ENCODE measurements around the gene CD8B. TPM values are rescaled to one million over a fixed set of nuclear protein-coding genes. Genes with fewer than 3 reads are reported as not detected.
A peak's percentile ranks its signal among the peaks of the same experiment; 100 is the strongest.

CD8B gene
- total RNA-seq, 1 experiment from 2014 or later: not detected

DNA sequence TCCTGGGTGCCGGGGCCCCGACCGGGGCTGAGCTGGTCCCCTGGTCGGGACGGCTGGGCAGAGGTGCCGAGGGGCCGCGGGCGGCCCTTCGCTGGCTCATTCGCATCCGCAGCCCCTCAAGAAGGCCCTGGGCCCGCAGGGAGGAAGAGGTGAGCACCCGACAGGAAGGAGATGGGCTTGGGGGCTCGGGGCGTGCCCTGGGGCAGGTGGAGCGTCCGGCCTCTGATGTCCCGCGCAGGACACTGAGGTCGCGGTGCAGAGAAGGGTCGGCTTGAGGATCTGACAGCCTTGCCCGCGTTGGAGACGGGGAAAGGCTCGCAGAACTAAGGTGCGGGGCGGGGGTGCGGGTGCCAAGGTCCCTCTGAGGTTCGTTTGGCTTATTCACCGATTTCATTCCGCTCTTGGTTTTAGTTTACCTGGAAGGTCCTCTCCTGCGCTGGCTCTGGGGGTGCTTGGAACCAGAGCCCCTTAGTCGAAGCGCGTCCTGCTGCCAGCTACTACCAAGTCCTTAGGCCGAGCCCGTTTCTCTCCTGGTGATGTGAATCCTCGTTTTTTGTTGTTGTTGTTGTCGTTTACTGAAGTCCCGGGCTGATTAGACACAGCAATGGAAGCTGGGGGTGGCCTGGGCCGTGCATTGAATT is 52.1 kb downstream of the CD8B start:
- CTCF ChIA-PET: no interaction called here
- POLR2A ChIA-PET (ENCODE audit: low non-redundant PET): no interaction called here
- H3K27ac ChIP-seq (ENCODE audit: low read depth, low read length, poor library complexity, severe bottlenecking): no peak overlapping the region
- no peaks in the 10 kb centered on the region for H3K36me3 ChIP-seq (ENCODE audit: insufficient read depth, low read length, poor library complexity, severe bottlenecking)
- H3K27me3 ChIP-seq (replicated peaks; ENCODE audit: insufficient read depth, low read depth, low read length, poor library complexity): peaks cover 20% of the 10 kb centered on the region
- TF ChIP-seq, protein P1, sequence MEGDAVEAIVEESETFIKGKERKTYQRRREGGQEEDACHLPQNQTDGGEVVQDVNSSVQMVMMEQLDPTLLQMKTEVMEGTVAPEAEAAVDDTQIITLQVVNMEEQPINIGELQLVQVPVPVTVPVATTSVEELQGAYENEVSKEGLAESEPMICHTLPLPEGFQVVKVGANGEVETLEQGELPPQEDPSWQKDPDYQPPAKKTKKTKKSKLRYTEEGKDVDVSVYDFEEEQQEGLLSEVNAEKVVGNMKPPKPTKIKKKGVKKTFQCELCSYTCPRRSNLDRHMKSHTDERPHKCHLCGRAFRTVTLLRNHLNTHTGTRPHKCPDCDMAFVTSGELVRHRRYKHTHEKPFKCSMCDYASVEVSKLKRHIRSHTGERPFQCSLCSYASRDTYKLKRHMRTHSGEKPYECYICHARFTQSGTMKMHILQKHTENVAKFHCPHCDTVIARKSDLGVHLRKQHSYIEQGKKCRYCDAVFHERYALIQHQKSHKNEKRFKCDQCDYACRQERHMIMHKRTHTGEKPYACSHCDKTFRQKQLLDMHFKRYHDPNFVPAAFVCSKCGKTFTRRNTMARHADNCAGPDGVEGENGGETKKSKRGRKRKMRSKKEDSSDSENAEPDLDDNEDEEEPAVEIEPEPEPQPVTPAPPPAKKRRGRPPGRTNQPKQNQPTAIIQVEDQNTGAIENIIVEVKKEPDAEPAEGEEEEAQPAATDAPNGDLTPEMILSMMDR (conservative IDR thresholded peaks at IDR 0.05; ENCODE audit: low read depth, low read length): no peak
- TF ChIP-seq EZH2 (IDR thresholded peaks at IDR 0.05; ENCODE audit: borderline replicate concordance, low read depth, low read length, poor library complexity, severe bottlenecking): no peak
- no peak for DNase-seq (ENCODE audit: low spot score)
- H3K4me1 ChIP-seq (ENCODE audit: insufficient read depth, low read length, poor library complexity, severe bottlenecking): peaks cover 5% of the 10 kb centered on the region
- BruUV-seq (replicated peaks): no TSS peak
- H3K9me3 ChIP-seq (ENCODE audit: low read depth, low read length, poor library complexity, severe bottlenecking): no peaks in the 10 kb centered on the region
- intact Hi-C loops (cut with micrococcal nuclease; ENCODE audit: unreplicated experiment): loop anchor here (2.0 to 10.0 kb wide), 2 partner anchors 19 to 415 kb away; no protein-coding TSS in a partner anchor
- H3K4me3 ChIP-seq (ENCODE audit: low read depth, low read length, poor library complexity, severe bottlenecking): no peak overlapping the region

DNA sequence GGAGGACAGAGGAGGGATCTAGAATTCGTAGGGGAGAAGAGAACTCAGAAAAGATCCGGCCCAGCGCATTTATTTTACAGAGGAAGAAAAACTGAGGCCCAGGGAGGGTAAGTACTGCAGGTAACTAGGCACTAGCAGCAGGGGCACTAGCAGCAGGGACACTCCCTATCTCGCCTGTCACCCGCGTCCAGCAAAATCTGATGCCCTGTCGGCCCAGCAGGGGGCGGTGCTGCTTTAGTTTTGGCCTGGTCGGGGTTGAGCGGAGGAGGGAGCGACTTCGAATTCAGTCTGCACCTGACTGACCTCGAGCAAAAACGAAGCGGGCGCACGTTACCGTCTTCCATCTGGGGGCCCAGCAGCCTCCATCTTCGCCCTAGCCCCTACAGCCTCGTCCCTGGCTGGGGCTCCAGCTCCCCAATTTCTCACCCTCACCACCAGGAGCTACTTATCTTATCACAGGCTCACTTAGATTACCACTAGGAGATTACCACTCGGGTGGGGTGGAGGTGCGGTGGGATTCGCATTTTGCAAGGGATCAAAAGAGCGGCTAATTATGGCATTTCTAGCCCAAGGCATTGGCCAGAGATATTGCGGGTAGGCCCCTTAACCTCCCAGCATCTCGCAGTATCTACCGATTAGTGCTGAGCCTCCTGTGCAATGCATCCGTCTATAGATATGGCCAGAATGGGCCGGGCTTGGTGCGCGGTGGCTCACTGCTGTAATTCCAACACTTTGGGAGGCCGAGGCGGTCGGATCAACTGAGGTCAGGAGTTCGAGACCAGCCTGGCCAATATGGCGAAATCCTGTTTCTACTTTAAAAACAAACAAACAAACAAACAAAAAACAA is 53.1 kb downstream of the CD8B start:
- CTCF ChIA-PET: no interaction called here
- Histone ChIP-seq H3K4me1 (ENCODE audit: insufficient read depth, low read length, poor library complexity, severe bottlenecking) (peaks cover 5% of the 10 kb centered on the region), H3K36me3 (ENCODE audit: insufficient read depth, low read length, poor library complexity, severe bottlenecking) (no peaks in the 10 kb centered on the region), H3K4me3 (ENCODE audit: low read depth, low read length, poor library complexity, severe bottlenecking) (peak overlapping the region; percentile 47), H3K27me3 (replicated peaks; ENCODE audit: insufficient read depth, low read depth, low read length, poor library complexity) (peaks cover 20% of the 10 kb centered on the region), H3K9me3 (ENCODE audit: low read depth, low read length, poor library complexity, severe bottlenecking) (no peaks in the 10 kb centered on the region), H3K27ac (ENCODE audit: low read depth, low read length, poor library complexity, severe bottlenecking) (no peak overlapping the region)
- no TSS peak for BruUV-seq (replicated peaks)
- DNase-seq (ENCODE audit: low spot score): peak; percentile 90
- POLR2A ChIA-PET (ENCODE audit: low non-redundant PET): no interaction called here
- TF ChIP-seq EZH2 (IDR thresholded peaks at IDR 0.05; ENCODE audit: borderline replicate concordance, low read depth, low read length, poor library complexity, severe bottlenecking): no peak
- TF ChIP-seq, protein P1 (conservative IDR thresholded peaks at IDR 0.05; ENCODE audit: low read depth, low read length): peak; percentile 94
- intact Hi-C loops (cut with micrococcal nuclease; ENCODE audit: unreplicated experiment): loop anchor here (2.0 to 10.0 kb wide), 2 partner anchors 20 to 414 kb away; no protein-coding TSS in a partner anchor

DNA sequence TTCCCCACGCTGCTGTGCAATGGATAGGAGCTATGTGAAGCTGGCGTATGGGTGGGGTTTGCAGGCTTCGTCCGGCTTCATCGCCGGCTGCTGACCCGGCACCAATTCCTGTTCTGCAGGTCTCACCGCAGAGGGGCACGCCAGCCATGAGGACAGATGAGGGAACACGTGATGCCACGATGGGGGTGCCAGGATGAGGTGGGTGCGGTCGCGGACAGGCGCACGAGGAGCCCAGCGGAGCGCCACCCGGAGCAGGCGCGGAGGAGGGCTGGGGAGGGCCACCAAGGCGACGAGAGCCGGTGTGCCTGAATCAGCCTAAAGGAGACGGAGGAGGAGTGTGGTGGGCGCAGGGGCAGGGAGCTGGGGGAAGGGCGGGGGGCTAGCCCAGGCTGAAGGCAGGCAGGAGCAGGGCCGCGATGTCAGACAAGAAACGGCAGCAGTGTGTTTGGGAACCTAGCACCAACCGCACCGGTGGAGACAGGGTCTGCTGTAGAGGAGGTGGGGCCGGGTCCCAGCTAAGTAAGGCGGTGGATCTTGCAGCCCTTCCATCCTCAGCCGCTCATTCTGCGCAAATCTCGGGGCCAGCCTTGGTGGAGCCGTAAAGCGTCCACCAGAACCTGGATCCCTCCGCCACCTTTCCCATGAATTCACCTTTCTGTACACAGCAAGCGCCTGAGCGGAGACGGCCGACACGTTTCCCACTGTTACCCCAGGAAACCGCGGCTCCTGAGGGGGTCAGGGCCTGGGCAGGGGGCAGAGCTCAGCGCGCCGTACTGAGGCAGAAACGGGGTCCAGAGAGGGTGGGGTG is 54.0 kb downstream of the CD8B start:
- CTCF ChIA-PET: interaction anchor here (0.7 kb wide), 1 partner anchor 13 kb away, joined by 9 read pairs; no protein-coding TSS in a partner anchor
- Histone ChIP-seq H3K27ac (ENCODE audit: low read depth, low read length, poor library complexity, severe bottlenecking) (no peak overlapping the region), H3K4me3 (ENCODE audit: low read depth, low read length, poor library complexity, severe bottlenecking) (peak overlapping the region; percentile 47), H3K36me3 (ENCODE audit: insufficient read depth, low read length, poor library complexity, severe bottlenecking) (no peaks in the 10 kb centered on the region), H3K4me1 (ENCODE audit: insufficient read depth, low read length, poor library complexity, severe bottlenecking) (peaks cover 5% of the 10 kb centered on the region), H3K9me3 (ENCODE audit: low read depth, low read length, poor library complexity, severe bottlenecking) (no peaks in the 10 kb centered on the region), H3K27me3 (replicated peaks; ENCODE audit: insufficient read depth, low read depth, low read length, poor library complexity) (peaks cover 20% of the 10 kb centered on the region)
- no TSS peak for BruUV-seq (replicated peaks)
- TF ChIP-seq, protein P1 (conservative IDR thresholded peaks at IDR 0.05; ENCODE audit: low read depth, low read length): no peak
- no peak for TF ChIP-seq EZH2 (IDR thresholded peaks at IDR 0.05; ENCODE audit: borderline replicate concordance, low read depth, low read length, poor library complexity, severe bottlenecking)
- intact Hi-C loops (cut with micrococcal nuclease; ENCODE audit: unreplicated experiment): loop anchor here (2.0 to 10.0 kb wide), 2 partner anchors 21 to 413 kb away; no protein-coding TSS in a partner anchor
- peak; percentile 42 for DNase-seq (ENCODE audit: low spot score)
- POLR2A ChIA-PET (ENCODE audit: low non-redundant PET): no interaction called here
